GM18508 (cell line): Measurements from ENCODE around the gene GAP43.

Source experiments
- ATAC-seq: cut with Tn5 transposase; IDR thresholded peaks from one replicate; pipeline ENCODE4 v1.9.1; 2021; ENCODE audit warnings: moderate number of reproducible peaks; ENCODE audit not compliant: insufficient read depth, unreplicated experiment

GAP43 gene, protein sequence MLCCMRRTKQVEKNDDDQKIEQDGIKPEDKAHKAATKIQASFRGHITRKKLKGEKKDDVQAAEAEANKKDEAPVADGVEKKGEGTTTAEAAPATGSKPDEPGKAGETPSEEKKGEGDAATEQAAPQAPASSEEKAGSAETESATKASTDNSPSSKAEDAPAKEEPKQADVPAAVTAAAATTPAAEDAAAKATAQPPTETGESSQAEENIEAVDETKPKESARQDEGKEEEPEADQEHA

GRCh38 chr3:115623044-115623868 lies at the start of gene GAP43:
Gene GAP43 (plus strand): TSS chr3:115623510. CDS start chr3:115623690, 180 bp downstream.
- ATAC-seq, result no peak

GRCh38 chr3:115576325-115576875 lies 46.9 kb upstream of the GAP43 start:
- ATAC-seq, result no peak

- ATAC-seq, result no peak
Measured at GRCh38 chr3:115577000-115577399, 46.3 kb upstream of the GAP43 start.

GRCh38 chr3:115578331-115578730 lies 45.0 kb upstream of the GAP43 start:
- ATAC-seq, result no peak

DNA sequence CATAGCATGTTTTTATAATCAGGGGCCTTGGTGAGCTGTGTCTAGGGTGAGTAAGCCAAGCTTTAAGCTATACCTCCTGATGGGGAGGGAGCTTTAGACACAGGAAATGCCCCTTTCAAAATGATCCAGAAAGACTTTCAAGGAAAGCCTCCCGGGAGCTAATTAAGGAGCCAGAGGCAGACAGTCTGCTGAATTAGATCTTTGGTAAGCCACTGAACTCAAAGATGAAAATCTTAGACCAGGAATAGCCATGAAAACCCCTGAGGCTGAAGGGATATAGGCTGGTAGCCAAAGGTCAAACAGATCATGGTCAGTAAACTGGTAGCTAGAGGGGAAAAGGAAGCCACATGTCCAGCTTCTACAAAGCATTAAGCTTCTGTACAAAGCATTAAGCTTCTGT lies 42.7 kb upstream of the GAP43 start:
- no peak for ATAC-seq

DNA sequence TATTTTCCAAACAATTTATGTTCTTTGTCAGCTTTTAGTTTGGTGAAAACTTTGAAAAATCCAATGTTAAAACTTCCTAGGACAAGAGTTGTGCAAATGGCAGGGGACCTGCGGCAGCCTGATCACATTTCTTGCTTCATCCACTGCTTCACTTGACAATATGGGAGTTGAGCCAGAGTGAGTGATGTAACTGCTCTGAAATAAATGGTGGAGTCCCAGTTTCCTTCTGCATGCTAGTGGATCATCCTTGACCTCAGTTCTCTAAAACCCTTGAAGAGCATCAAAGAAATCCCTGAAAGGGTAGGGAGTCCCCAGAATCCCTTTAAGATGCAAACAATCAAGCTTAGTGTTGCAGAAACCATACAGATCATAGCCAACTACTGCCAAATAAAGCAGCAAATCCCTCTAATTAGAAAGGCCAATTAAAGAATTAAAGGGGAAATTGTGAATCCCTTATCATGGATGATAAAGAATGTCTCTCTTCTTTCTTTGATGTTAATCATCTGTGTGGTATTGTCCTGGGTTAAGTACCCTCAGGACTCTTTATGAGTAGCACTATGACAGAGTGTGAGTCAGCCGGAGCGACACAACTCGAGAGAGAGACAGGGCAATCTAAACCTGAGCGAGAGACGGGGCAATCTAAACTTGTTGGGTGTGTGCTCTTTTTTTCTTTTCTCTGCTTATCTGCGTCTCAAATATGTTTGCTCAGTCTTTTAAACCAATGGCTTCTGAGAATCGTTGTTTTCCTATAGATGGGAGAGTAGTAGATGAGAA lies 41.8 kb upstream of the GAP43 start:
- no peak for ATAC-seq

DNA sequence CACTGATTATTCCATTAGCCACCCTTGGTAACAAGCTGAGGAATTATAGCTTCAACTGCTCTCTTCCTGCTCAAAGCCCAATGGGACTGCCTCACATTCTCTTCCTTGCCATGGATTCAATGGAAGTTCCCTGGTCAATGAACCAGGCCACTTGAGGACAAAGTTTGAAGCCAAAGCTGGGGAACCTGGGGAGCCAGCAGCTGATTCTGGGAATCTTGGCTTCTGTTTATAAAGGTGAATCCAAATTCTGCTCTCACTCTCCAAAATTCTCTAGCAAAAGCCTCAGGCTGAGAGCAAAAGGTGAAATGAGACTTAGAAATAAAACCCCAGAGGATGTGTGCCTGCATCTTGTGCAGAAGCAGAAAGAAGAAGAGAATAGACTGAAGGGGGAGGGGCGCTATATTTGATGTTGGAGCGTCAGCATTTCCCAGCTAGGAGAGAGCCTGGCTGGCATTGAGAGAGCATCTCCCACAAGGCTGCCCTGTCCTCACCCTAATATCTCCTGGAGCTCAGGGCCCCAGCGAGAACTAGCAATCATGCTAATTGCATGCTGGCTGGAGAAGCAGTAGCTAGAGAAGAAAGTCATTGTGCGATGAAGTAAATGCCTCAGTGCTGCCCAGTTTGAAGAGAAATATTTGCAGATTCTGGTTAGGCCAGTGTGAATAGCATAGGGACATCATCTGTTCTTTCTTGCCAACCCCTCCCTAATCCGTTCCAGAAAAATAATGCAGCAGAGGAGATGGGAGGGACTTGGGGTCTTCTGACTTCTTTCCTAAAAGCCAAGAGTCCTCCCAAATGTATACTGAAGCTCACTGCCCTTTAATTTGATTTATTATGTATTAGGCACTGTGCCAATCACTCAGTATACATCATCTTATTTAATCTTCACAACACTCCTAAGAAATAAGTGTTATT lies 34.9 kb upstream of the GAP43 start:
- no peak for ATAC-seq

GRCh38 chr3:115590873-115591272 lies 32.4 kb upstream of the GAP43 start:
- no peak for ATAC-seq

GRCh38 chr3:115595611-115596275 lies 27.6 kb upstream of the GAP43 start:
- ATAC-seq, result no peak

DNA sequence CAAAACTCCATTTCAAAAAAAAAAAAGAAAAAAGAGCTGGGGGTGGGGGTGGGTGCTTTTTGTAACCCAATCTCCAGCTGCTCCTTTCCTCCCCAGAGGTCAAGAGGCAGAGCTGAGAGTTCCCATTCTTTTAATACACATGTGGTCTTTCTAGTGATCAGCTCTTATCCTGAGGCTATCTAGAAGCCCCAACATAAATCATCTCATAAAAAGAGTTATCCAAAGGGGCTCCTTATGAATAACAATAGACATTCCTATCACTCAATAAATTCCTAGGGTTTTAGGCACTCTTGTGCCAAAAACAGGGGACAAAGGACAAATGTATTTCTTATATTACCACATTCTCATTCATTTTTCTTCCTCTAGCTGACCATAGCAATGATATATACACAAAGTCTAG lies 25.1 kb upstream of the GAP43 start:
- ATAC-seq, result no peak

DNA sequence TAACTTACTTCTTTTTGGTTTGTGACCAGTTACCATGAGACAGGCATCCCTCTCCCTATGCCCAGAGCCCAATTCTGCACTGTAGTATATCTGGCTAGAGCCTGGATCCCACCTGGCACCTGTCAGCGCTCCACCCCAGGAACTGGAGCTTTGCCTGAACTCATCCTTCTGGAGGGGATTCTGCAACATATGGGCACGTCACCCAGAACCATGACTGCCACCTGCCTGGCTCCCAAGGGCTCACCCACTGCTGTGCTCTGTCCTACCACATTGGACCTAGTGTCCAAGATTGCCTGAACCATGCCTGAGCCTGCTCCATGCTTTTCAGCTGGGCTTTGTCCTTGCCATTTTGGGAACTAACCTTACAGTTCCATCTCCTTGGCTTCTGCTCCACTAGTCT lies 21.1 kb upstream of the GAP43 start:
- no peak for ATAC-seq

DNA sequence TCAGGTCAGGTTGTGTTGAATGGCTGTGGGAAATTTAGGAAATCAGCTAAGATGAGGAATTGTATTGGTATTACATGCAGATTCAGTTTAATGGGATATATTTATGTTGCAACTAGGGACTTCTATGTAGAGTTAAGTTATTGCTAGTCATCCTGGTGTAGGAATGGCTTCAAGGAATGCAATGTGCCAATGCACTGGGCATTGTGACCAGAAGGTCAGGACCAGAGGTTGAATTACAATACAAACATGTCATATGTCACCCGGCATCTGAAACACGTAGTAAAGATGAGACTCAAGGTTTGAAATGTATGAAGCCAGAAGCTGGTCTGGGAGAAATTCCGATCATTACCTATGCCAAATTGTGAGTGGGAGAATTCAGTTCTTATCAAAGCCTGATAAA lies 11.7 kb upstream of the GAP43 start:
- no peak for ATAC-seq

DNA sequence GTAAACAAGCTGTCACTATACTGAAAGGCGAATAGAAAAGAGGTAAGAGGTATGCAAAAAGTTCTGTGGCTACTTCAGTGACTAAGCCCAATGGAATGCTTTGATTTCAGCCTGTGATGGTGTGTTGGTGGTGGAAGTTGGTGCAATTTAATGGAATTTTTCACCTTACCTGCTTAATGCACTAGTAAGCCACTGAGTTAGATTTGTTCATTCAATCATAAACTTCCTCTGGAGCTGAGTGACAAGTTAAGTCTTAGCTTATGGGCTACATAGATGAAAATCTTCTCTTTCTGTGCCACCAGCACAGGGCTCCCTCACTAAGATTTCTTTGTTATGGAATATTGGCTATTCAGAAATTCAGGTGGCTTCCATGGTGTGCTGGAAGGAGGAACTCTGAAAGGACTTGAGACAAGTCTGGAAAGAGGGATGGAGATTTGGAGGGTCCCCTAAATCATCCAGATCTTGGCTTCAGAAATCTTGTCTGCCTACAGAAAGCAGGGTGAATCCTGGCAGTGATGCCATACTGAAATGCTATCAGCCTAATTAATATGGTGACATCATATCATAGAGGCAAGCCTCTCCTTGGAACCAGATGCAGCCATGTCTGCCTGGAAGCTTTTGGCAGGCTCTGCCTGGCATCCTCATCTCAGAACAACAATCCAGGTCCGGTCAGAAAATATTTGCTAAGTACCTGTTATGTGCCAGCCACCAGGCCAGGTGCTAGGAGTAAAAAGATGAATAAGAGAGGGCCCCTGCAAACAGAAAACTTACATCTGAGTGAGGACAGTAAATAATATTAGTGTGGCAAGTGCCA lies 8.1 kb upstream of the GAP43 start:
- ATAC-seq, result no peak

- peak; percentile 88 for ATAC-seq
Measured at GRCh38 chr3:115616461-115616860, 6.8 kb upstream of the GAP43 start.

GRCh38 chr3:115617591-115617990 lies 5.7 kb upstream of the GAP43 start:
- ATAC-seq, result no peak

DNA sequence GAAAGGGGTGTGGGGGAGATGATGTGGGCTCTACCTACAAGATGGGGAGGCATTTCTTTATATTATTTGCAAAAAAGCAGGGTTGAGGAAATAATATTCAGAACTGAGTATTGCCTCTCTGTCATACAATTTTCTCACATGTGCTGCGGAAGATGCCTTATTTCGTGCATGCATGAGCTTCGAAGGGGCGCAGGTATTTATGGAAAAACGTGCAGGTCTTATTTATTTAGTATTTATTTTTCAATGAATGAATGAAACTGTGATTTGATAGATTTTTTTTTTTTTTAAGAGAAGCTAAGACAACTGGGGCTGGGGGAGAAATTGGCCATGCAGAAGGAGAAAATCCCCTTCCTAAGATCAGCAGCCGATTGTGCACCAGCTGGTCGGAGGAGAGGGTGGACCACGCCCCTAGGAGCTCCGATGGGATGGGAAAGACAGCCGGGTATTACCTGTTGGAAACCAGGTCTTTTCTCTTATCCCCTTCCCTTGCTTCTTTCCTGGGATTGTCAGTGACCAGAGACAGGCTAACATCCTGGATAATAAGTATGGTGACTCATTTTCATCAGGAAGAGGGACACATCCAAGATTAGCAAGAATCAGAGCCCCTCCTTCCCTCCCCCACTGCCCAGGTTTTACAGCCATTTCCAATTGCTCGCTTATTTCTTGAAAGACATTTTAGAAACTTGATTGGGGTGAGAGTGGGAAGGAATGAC lies 875 bp downstream of the GAP43 start:
- ATAC-seq, result no peak

GRCh38 chr3:115624901-115625300 lies 1.6 kb downstream of the GAP43 start:
- ATAC-seq, result no peak

DNA sequence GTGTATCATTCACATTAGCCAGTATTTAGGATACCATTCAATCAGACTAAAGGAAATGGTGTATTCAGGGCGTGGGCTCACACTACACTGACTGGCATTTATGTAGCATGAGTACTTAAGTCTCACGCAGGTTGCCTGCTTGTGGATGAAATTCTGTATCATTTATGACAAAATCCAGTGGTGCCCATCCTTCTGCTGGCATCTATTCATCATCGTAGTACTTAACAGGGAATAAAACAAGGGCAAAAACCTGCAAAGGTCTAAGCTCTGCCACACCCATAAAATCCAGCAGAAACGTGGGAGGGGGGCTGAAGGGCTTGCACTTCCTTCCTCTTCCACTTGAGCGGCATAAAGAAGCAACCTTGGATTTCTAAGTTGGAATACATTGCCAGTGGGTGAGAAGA lies 2.7 kb downstream of the GAP43 start:
- no peak for ATAC-seq
